ENCODE data around the gene CTDSP1. TPM values are rescaled to one million over a fixed set of nuclear protein-coding genes. Genes with fewer than 3 reads are reported as not detected.

The CTDSP1 gene
- total RNA-seq, 4 donors from 2014 or later: 47.3 to 87.4 (median 58.0) TPM

- peaks cover 7 to 16% (median 14%) of the 10 kb centered on the region in 3 donors for H3K36me3 ChIP-seq
- H3K27ac ChIP-seq: peak overlapping the region; percentile 99 to 100 (median 100)
- intact Hi-C loops (cut with DNase I): loop anchor here (5.0 kb wide), 2 partner anchors 106 to 126 kb away; partner anchors contain the start of genes AAMP, PNKD and TMBIM1
- peaks cover 32 to 74% (median 36%) of the 10 kb centered on the region in 3 donors for H3K4me1 ChIP-seq
- no peaks in the 10 kb centered on the region for H3K9me3 ChIP-seq
- WGBS, 2 donors: 0% methylated on average over 8 to 26 of the region's 35 CpGs
- H3K27me3 ChIP-seq: no peaks in the 10 kb centered on the region
- TF ChIP-seq POLR2A (IDR thresholded peaks at IDR 0.05): no peak
- peak in 1 of 6 experiments; percentile 5 for TF ChIP-seq CTCF (IDR thresholded peaks at IDR 0.05)
- DNase-seq: no peak
- peak overlapping the region; percentile 93 to 99 (median 97) for H3K4me3 ChIP-seq
Observed at GRCh38 chr2:218397820-218398436, 1.7 kb upstream of the CTDSP1 start.

GRCh38 chr2:218398437-218399390, 954 bp upstream of the CTDSP1 start:
- no peaks in the 10 kb centered on the region for H3K27me3 ChIP-seq
- intact Hi-C loops (cut with DNase I): loop anchor here (5.0 kb wide), 2 partner anchors 106 to 126 kb away; partner anchors contain the start of genes AAMP, PNKD and TMBIM1
- H3K27ac ChIP-seq: peak overlapping the region; percentile 99 to 100 (median 100)
- 0 to 4% methylated on average over 22 to 29 of the region's 95 CpGs for WGBS, 2 donors
- DNase-seq: no peak
- peaks cover 13 to 24% (median 21%) of the 10 kb centered on the region in 3 donors for H3K36me3 ChIP-seq
- H3K4me3 ChIP-seq: peak overlapping the region; percentile 93 to 99 (median 97)
- peaks cover 38 to 81% (median 40%) of the 10 kb centered on the region in 3 donors for H3K4me1 ChIP-seq
- no peaks in the 10 kb centered on the region for H3K9me3 ChIP-seq
- peak in 3 of 6 experiments; percentile 20 to 37 (median 26) for TF ChIP-seq CTCF (IDR thresholded peaks at IDR 0.05)
- peak in 1 of 4 donors; percentile 52 for TF ChIP-seq POLR2A (IDR thresholded peaks at IDR 0.05)

GRCh38 chr2:218400167-218400929, 680 bp downstream of the CTDSP1 start:
- WGBS, 2 donors: 0% methylated on average over 6 of the region's 63 CpGs; no CpG with 5 or more reads in 1 of the 2 donors
- Histone ChIP-seq H3K36me3 (peaks cover 24 to 40% (median 33%) of the 10 kb centered on the region in 3 donors), H3K4me1 (peaks cover 47 to 83% (median 49%) of the 10 kb centered on the region in 3 donors), H3K4me3 (peak overlapping the region; percentile 93 to 99 (median 97)), H3K27me3 (no peaks in the 10 kb centered on the region), H3K9me3 (no peaks in the 10 kb centered on the region), H3K27ac (peak overlapping the region; percentile 99 to 100 (median 100))
- no peak for DNase-seq
- TF ChIP-seq POLR2A (IDR thresholded peaks at IDR 0.05) (peak in 2 of 4 donors; percentile 9 to 38), CTCF (IDR thresholded peaks at IDR 0.05) (no peak)
- intact Hi-C loops (cut with DNase I): loop anchor here (10.0 kb wide), 1 partner anchor 254 kb away; the partner anchor contains the start of genes BCS1L and ZNF142

DNA sequence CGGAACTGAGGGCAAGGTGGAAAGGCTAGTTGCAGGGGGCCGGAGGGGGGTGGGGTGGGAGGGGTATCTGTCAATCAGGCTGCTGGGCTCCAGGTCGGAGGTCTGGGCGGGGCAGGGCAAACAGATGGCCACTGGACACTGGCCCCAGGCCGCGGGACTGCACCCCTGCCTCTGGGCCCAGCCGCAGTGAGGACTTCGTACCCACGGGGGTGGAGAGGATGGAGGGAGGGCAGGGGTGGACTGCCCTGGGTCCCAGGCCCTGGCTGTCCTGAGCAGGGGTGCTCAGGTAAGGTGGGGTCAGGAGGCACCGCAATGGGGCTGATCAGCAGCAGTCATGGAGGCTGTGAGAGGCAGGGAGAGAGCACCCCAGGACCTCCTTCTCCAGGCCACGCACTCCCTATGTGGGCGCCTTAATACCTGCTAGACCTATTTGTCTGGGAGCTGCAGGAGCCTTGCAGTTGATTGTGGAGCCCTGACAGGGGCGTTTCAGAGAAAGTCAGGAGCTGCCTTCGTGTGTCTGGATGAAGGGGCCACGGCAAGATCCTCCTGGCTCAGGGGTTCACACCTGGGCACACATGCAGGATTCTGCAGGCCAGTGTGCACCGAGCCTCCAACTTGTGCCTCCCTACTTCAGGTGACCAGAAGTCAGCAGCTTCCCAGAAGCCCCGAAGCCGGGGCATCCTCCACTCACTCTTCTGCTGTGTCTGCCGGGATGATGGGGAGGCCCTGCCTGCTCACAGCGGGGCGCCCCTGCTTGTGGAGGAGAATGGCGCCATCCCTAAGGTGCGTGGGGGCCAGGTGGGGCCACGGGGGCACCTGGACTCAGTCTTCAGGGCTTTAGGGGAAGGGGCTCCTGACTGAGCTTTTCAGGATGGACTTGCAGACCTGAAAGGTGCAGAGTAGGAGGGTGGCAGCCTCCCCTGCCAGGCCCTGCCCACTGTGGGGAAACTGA, 1.5 kb downstream of the CTDSP1 start:
- peak overlapping the region; percentile 99 to 100 (median 100) for H3K27ac ChIP-seq
- H3K36me3 ChIP-seq: peaks cover 24 to 43% (median 33%) of the 10 kb centered on the region in 3 donors
- no peak for TF ChIP-seq POLR2A (IDR thresholded peaks at IDR 0.05)
- no peak for TF ChIP-seq CTCF (IDR thresholded peaks at IDR 0.05)
- intact Hi-C loops (cut with DNase I): loop anchor here (10.0 kb wide), 1 partner anchor 254 kb away; the partner anchor contains the start of genes BCS1L and ZNF142
- no peaks in the 10 kb centered on the region for H3K9me3 ChIP-seq
- peaks cover 51 to 86% (median 56%) of the 10 kb centered on the region in 3 donors for H3K4me1 ChIP-seq
- WGBS, 2 donors: 20% methylated on average over 1 of the region's 24 CpGs; no CpG with 5 or more reads in 1 of the 2 donors
- DNase-seq: no peak
- no peaks in the 10 kb centered on the region for H3K27me3 ChIP-seq
- peak overlapping the region; percentile 93 to 99 (median 97) for H3K4me3 ChIP-seq
